OCI-M1 (cell line): ENCODE measurements around the gene OTUD7B.
"Not testable (repeated sequence)": the region's sequence is repeated elsewhere in the genome, so short reads cannot be mapped to it uniquely, and the experiment has no call there.

Experiments used
- DNase-seq: peaks from one replicate; lab custom pipeline; 2025; lab: John Stamatoyannopoulos, UW

OTUD7B gene

DNA sequence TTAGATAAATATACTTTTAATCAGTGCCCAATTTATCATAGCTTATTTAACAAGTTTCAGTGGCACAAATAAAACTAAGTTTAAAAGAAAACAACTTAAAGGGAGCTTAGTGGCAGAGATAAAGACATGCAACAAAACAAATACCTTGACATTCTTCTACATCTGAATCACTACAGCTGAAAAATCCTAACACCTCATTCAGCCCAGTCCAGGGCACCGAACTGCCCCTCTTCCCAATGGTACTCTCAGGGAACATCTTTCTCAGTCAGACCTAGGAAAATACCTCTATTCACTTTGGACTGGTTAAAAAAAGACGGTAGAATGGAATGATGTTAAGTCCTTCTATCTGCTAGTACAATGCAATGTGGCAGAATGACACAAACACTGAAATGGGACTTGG, 8.3 kb downstream of the OTUD7B start:
- no peak for DNase-seq

DNA sequence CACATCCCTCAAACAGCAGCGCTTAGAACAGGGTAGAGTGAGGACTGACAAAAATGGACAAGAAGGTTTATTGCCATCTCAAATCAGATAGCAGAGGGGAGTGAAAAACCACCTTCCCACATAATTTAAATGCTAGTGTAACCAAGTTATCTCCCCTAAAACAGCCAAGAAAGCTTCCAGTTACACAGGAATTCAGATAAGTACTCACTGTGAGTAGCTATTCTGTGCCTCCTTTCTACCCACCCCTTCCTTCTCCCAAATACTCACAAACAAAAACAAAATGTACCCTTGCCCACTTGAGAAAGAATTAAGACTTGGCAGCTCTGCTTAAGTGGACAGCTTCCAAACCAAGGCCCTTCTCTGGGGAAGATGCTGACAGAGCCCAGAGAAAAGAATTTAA, 9.1 kb downstream of the OTUD7B start:
- DNase-seq = peak; percentile 88

DNA sequence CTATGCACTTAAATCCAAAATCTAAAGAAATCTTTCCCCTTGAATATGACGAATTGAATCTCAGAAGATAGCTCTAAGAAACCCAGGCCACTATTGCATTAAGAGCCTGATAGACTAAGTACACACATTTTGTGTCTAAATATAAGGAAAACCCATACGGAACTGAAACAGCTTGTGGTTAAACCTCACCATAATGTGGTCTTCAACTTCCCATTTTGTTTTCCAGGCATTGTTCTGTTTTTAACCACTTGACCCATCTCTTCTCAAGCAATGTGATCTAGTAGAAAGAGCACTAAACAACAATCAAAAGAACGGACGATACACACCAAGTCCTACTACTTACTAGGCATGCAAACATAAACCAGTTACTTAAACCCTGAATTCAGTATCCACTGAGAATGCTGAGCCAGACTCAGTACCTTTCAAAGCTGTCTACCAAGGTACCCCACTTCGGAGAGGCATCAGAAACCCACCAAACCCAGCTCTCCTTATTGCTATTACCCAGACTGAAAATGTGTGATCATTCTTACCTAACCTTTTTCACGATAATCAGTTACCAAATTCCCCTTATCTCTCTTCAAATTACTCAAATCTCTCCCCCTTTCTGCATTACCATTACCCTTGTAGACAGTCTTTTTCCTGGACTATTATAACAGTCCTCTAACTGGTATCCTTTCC, 12.8 kb downstream of the OTUD7B start:
- DNase-seq = peak; percentile 93

DNA sequence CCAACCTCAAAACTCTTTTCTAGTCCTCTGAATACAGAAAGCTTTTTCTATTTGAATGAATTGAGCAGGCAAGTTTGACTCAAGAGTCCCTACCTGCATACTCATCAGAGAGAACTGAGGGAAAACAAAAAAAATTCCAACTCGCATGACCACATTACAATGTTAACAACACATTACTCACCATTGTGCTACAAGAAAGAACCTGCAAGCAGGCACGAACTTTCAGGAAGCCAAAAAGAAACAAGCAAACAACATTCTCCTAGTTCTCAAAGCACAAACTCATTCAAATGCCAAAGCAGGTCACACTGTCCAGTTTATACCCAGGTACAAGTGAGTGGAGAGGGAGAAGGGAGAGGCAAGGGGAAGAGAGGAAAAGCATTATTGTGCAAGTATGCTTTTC, 14.6 kb downstream of the OTUD7B start:
- no peak for DNase-seq

DNA sequence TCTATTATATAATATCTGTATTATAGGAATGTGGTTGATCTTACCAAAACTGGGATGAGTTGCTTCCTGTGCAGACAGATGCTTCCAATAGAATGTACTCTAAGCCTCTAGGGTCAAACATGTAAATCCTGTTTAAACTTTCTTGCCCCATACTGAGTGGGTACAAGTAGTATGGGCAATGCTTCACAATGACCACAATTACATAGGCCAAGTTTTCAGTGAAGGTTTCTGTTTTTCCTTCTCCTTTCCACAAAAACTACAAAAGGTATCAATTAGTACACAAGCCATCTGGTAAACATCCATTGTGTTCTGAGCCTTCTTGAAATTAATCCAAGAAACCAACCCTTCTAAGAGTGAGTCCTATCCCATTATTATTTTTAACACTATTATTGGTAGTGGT, 16.8 kb downstream of the OTUD7B start:
- DNase-seq = no peak

DNA sequence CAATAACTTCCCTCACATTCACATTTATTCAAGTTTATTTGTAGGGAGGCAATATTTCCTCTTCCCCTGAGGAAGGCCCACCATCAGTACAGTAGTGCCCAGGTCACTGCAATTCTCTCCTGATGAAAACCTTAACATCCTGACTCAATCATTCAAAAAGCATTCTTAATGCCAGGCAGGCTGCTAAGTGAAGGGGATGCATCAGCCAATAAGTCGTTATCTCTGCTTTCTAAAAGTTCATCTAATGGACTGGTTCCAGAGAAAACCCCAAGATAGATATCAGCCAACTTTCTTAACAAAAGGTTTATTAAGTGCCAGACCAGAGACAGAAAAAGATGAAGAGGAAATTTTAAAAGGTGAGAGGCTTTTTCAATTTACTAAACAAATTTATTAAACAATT, 17.3 kb downstream of the OTUD7B start:
- no peak for DNase-seq

DNA sequence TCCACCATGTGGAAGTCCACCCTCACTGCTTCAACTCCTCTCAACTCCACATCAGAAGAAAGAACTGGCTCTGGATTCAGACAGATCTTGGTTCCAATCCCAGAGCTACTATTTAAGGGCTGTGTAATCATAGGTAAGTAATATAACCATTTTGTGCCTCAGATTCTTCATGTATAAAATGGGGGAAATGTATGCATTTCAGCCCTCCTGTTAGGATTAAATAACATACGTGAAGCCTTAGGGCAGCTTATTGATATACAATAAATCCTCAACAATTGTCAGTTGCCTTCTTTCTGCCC, 23.3 kb downstream of the OTUD7B start:
- no peak for DNase-seq

DNA sequence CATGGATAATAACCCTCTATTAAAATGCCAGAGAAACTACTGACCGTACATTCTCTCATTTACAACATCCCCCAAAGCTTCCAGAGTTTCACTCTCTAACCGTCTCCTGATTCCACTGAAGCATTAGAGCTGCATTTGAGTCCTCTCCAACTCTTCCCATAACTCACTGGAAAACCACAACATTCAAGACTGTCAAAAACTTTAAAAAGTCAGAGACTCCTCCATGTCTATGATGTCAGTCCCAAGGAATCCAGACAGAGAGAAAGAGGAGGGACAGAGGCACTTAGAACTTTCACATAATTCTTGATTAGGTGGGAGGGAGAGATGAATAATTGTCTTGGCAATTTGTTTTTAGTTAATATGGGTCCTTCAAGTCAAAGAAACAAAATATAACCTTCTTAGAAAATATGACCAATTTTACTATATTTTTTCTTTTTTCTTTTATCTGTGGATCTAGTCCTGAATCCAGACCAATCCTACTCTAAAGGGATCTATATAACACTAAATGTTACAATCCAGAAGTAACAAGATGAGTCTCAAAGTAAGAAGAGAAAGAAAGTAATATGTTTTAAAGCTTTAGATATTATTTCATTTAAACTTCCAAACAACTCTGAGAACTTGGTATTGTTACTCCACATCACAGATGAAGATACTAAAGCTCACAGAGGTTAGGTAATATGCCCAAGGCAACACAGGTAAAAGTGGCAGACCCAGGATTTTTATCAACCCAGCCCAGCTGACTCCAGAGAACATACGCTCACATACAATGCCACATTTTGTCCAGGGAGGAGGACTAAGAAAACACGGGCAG, 23.8 kb downstream of the OTUD7B start:
- no peak for DNase-seq

DNA sequence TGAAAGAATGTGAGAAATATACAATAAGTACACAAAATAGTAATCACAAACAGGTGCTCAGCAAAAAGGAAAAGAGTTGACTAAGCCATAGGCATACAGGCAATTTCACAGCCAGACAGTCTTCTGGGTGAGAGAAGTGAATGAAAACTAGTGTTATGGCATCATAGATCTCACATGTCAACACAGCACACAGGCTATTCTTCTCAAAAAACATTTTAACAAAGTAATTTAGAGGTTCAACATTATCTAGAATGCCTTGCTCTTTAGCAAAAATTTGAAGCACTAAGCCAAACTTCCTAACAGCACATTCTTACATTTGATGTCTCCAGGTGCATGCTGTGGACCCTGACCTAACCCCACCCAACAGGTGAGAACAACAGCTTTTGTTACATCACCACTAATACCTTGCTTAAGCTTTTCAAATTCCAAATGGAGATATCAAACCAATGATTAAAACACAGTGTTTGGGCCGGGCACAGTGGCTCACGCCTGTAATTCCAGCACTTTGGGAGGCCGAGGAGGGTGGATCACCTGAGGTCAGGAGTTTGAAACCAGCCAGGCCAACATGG, 30.5 kb downstream of the OTUD7B start:
- no peak for DNase-seq

DNA sequence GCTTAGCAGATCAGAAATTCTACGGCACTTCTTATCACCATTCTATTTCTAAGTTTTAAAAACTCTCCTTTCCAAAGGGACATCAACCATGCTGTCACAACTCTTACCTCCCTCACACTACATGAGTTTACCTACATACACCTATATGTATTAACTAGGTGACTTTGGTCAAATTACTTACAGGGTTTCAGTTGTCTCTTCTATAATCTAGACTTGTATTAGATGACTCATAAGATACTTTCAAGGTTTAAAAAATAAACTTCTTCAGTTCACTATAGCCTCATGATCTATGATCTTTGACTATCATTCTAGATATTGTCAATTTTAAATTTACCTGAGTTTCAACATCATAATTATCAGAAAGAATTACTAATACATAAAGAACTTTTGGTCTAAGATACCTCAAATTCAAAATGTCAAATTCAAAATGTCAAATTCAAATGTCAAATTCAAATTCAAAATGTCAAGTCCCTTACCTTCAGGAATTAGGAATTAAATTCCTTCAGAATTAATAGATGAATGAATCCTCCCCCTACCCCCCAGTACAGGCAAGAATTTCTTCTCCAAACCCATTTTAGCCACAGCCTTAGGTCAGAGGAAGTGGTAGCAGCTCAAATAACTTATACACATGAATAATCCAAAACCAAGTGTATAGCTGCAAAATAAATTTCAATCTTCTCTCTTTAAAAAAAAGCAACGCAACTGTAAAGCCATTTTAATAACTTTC, 31.1 kb downstream of the OTUD7B start:
- no peak for DNase-seq

DNA sequence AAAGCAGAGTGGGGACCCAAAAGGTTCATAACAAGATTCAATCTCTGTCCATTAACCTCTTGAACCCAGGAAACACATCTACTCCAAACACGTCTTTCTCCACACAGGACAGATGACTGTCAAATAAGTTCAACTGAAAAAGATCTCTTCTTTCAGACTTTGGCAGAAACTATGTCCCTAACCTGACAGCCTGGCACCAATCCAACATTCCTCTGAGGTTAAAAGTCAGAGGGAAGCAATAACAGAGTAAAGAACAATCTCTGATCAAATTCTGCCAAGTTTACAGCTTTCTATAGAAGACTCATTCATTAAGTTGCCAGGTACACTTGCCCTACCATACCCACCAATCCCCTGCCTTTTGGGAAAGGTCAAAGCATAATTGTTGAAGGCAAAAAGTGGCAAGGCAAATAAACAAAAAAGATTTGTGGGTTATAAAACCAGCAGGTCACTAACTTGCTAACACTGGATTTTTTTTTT, 31.9 kb downstream of the OTUD7B start:
- no peak for DNase-seq

DNA sequence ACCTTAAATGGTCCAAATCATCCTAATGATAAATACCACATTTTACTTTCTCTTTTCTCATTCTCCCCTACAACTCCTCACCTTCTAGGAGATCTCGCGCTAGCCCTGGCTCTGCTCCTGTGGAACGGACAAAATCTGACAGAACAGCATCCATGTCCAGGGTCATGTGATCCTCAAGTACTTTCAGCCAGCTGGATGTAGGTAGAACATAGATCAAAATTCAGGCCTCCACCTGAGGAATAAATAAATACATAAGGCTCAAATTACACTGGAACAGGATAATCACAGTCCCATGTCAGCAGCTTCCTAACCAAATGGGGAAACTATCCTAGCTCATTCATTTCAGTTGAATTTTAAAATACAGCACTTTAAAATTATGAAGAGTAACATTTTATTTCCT, 33.2 kb downstream of the OTUD7B start:
- DNase-seq = no peak

DNA sequence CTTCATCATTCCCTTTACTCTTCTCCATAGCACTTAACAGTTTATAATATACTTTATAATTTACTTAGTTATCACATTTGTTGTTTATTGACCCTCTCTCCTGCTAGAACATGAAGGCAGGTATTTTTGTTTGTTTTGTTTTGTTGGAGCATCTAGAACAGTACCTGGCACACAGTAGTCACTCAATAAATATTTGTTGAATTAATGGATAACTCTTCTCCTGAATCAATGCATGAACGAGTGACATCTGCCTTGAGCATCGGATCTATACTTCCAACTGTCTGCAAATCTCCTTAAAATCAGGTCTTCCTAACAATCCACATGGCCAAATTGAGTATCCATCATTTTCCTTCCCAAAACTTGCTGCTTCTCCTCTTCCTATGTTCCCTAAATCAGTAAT, 38.0 kb downstream of the OTUD7B start:
- DNase-seq = no peak

DNA sequence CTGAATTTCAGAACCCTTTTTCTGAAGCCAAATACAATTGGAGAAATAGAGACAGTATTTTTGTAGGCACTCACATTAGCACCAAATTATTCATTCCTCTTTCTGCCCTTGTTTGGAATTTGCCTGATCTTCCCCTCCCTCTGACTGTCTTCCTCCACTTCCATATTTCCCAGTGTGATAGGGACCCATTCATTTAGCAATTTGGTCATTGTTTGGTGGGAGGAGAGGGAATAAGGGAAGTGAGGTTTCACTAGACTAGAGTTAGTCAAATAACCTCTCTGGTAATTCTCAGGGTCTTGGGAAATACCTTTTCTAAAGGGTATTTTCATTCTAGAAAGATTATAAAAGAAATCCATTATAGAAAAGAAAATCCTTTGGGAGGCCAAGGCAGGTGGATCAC, 42.9 kb downstream of the OTUD7B start:
- no peak for DNase-seq

DNA sequence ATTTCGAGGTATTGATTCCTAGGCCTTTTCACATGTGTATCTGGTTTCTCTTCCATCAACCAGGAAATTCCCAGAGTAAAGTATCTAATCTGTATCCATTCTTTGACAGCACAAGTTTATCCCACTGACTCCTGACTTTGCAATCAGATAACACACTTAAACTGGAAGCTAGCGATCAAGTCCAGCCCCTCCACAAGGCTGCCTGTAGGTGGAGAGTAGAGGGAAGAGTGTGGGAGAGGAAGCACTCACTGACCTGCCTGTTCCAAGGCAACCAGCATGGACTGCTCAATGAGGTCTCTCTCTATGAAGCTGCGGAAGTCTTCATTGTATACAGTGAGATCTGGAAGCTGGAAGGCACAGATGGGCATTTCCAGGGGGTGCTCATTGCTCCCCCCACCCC, 43.5 kb downstream of the OTUD7B start:
- DNase-seq = no peak

DNA sequence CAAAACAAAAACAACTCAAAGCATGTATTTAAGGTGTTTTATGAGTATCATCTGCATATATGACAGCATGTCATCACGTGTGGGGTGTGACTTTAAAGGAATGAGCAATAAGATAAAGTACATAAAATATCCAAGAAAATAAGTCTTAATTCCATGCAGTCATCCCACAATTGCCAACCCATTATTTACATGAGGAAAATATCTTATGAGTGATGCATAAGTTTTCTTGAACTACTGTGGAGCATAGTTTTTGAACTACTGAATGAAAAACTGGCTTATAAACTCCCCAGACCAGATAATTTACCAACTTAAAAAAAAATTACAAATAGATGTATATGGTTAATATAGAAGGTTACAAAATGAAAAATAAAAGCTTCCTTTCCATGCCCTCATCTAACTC, 44.1 kb downstream of the OTUD7B start:
- DNase-seq = no peak

DNA sequence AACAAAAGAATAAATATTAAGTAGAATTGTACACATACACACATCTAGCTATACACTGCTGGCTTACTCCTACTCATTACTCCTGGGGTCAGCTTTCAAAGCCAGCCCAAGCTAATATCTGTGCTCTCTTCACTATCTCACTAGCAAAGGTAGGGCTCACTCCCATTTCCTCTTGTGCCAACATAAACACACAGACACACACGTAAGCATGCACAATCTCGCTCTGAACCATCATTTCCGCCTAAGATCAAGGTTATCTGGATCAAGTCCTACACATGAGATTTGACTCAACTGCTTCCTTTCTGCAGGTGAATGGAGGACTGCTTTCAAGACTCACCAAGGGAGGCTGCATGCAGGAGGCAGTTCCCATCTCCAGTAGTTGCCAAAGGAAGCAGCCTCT, 45.1 kb downstream of the OTUD7B start:
- DNase-seq = no peak

DNA sequence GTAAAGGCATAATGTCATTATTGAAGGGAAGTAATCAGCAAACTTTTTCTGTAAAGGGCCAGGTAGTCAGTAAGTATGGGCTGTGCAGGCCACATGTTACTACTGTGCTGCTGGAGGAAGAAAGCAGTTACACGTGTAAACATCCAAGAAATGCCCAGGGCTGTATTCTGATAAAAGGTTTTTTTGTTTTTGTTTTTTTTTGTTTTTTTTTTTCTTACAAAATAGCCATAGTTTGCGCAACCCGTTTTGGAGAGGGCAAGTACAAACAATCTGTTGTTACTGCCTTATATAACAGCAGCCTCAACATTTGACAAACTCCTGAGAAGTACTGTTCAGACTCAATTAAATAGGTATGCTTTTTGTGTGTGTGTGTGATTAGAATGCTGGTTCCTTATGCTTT, 47.2 kb downstream of the OTUD7B start:
- DNase-seq = no peak

DNA sequence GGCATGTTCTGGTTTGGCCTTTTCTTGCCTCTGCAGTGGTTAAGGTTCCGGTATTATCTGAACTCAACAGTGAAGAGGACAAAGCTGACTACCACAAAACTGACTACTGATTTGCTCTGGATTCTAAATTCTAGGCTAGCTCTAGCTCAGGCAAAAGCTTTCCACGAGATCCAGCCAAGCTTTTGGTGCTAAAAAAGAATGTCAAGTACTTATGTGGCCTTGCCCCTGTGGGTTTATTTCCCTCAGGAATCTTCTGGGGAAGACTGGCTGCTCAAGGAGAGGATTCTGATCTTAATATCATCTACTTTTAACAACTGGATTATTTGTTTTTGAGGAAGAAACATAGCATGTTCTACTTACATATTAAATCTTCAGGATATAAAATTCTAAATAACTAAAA, 47.8 kb downstream of the OTUD7B start:
- DNase-seq = no peak

DNA sequence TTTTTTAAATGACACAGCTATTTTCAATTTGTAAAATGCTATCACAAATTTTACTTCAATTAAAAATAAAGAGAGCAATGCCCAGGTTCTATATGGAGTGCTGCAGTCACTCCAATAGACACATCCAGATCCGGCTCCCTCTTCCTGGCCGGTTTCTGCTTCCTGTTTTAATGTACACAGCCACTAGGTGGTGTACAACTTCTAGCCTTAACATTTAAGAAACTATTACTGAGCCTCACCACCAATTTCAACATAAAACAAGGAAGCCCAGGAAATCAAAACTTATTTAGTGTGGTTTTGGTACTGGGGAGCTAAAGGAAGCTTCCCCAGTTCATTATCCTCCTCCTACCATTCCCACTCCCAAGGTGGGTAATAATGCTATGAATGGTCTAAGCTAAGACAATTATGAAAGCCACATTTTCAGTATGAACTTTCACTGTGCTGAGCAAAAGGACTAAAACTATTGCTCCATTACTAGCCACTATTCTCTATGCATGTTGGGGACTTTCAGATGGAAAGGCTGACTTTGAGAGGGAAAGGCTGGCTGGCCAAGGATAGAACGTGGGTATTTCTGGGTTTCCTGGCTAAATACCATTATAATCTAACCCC, 48.4 kb downstream of the OTUD7B start:
- DNase-seq = peak; percentile 92

DNA sequence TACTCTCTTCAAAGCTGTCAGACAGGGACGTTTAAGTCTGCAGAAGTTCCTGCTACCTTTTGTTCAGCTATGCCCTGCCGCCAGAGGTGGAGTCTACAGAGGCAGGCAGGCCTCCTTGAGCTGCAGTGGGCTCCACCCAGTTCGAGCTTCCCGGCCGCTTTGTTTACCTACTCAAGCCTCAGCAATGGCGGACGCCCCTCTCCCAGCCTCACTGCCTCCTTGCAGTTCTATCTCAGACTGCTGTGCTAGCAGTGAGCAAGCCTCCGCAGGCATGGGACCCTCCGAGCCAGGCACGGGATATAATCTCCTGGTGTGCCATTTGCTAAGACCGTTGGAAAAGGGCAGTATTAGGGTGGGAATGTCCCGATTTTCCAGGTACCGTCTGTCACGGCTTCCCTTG, 53.0 kb downstream of the OTUD7B start:
- not testable (repeated sequence) for DNase-seq

DNA sequence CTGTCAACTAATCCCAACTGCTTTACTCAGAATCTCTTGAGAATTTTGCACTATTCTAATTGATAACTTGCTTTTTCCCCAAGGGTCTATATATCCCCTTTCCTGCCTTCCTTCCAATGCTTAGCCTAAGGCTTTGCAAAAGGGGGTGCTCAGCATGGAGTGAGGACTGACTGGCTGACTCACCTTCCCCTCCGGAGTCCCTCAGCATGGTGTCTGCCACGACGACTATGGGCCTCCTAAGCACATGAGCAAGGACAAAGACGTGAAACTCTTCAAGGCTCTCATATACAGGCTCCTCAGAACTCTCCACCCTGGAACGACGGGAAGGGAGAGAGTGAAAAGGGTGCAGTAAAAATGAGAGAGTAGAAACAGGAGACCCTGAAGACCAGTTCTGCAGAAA, 60.6 kb downstream of the OTUD7B start:
- no peak for DNase-seq
